ENCODE measurements around the gene SNRK.

DNA sequence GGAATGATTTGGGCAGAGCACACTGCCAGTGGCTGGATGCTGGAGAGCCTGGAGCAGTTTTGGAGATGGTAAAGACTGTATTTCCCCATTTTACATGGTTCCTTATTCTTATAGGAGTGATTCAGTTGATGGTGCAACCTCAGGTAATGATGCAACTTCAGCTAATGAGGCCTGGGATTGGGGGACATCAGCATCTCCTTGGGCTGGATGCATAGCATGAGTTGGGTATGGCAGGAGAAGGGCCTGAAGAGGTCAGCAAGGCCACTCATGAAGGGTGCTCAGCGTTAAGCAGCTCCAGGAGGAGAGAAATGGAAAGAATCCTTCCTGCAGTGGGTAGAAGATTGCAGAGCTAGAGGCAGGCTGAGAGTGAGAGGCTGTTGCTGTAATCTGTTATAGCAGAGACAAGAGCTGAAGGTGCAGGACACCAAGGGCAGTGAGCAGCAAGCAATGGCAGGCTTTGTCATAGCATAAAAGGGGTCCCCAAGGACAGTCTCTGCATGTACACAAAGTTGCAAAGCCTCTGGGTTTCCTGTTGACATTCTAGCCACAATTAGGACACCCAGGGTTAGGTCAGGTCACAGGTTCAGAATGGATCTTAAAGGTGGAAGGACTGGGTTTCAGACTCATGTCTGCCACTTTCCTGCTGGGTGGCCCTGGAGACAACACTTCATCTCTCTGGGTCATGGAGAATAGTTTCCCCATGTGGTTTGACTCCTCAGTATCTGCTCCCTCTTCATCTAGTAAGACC lies 29.5 kb upstream of the SNRK start:
- TF ChIP-seq JUN (CRISPR knock-in tag; IDR thresholded peaks at IDR 0.05), result no peak
- TF ChIP-seq, protein P1, sequence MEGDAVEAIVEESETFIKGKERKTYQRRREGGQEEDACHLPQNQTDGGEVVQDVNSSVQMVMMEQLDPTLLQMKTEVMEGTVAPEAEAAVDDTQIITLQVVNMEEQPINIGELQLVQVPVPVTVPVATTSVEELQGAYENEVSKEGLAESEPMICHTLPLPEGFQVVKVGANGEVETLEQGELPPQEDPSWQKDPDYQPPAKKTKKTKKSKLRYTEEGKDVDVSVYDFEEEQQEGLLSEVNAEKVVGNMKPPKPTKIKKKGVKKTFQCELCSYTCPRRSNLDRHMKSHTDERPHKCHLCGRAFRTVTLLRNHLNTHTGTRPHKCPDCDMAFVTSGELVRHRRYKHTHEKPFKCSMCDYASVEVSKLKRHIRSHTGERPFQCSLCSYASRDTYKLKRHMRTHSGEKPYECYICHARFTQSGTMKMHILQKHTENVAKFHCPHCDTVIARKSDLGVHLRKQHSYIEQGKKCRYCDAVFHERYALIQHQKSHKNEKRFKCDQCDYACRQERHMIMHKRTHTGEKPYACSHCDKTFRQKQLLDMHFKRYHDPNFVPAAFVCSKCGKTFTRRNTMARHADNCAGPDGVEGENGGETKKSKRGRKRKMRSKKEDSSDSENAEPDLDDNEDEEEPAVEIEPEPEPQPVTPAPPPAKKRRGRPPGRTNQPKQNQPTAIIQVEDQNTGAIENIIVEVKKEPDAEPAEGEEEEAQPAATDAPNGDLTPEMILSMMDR (IDR thresholded peaks at IDR 0.05), result no peak

Data from WTC11 (cell line).